Measurements from ENCODE around the gene CAMK2G.

The CAMK2G gene

DNA sequence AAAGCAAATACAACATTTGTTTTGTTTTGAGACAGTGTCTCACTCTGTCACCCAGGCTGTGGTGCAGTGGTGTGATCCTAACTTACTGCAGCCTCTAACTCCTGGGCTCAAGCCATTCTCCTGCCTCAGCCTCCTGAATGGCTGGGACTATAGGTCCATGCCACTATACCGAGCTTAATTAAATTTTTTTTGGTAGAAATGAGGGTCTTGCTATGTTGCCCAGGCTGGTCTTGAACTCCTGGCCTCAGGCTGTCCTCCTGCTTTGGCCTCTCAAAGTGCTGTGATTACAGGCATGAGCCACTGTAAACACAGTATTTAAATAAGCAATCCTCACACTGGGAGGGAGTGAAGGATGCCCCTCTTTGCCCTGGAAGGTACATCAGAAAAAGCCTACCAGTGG lies 4.0 kb upstream of the CAMK2G start:
- DNase-seq, result no peak

DNA sequence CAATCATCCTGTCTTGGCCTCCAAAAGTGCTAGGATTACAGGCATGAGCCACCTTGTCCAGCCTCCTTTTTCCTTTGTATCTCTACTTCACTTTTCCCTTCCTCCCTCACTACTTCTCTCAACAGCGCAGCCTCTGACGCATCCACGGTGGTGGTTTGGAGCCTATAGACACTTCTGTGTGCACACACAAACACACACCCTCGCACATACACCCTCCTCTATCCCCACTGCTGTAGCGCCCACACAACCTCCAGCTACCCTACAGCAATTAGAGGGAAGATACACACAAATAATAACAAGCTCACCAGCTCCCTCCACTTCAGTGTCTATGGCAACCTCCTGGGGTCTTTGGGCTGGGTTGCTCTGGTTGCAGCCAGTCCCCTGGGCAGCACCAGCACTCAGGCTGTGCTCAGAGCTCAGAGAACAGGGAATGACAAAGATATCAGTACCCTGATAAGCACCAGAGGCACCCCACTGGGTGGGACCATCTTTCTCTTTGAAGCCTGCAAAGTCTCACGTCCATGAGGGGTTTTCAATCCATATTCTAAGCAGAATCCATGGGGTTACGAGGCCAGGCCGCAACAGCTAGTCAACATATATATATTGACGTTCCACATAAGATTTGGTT lies 3.3 kb upstream of the CAMK2G start:
- DNase-seq, result no peak

DNA sequence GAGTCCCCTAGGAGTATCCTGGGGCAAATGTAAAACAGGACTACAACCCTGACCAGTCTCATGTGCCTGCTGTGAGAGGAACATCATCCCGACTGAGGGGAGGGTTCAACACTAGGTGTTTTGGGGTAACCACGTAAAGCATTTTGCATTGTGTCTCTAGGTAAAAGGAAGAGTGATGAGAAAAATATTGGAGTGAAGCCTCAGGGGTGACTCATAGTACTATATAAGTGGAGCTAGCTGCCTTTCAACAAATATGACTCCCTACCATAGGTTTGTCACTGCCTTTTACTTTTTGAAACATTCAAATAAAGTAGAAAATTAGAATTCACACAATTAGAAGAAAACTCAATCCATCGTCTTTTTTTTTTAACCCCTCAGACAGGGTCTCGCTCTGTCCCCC lies 2.6 kb upstream of the CAMK2G start:
- no peak for DNase-seq

DNA sequence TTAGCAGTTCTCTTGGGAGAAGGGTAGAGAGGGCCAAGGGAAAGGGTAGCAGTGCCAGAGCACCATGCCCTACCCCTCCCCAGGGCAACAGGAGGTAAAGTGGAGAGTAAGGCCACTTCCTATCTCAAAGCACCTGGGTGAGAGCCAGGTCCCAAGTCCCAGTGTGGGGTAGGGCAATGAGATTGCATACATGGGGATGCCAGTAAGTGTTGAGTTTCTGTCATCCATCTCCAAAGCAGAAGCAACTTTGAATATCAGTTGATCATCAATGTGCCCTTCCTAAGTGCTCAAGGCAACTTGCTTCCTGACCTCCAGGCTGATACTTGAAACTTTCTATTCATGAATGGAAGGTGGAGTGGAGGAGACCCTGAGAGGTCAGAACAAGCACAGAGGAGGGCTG lies 2.2 kb upstream of the CAMK2G start:
- DNase-seq, result no peak

DNA sequence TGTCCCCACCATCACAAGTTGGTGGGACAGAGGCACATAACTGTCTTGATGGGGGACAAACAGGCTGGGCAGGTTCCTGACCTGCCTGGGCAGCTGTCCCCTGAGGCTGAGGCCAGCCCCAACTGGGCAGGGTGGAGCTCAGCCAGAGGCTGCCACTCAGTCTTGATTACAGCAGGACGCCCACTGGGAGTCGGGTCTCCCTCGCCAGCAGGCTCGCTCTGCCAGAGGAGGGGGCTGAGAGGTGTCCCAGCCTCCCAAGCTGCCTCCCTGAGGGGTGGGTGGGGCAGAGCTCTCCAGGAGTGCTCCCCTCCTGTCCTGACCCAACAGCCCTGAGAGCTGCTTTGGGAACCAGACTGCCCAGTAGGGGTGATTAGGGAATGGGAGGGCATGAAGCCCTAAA lies 1.8 kb upstream of the CAMK2G start:
- DNase-seq, result no peak

DNA sequence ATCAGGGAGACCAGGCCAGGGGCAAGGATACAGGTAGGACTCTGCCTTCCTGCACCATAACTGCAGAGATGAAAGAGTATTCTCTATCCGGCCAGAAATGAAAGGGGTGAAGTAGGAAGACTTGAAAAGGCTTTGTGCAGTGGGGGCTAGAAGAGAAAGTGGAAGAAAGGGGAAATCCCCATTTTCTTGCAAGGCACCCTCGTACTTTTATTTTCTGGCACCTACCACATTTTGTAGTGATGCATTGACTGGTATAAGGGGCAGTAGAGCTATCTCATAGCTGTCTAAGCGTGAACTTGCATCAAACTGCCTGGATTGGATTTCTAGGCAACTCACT lies 752 bp upstream of the CAMK2G start:
- no peak for DNase-seq

DNA sequence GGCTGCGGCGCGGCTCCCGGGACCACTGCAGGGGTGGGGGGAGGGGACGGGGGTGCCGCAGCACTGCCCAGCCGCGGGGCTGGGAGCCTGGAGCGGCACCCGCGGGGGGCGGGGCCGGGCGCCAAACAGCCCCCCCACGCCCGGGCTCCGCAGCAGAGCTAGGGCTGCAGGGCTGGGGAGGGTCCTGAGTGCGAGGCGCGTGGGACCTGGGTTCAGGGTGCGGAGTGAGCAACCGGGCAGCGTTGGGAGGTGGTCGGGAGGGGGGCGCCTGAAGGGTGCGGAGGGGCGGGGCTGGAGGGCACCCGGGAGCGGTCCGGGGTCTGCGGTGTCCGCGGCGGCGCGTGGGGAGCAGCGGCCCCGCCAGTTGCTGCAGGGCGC lies 528 bp downstream of the CAMK2G start:
- DNase-seq, result no peak

DNA sequence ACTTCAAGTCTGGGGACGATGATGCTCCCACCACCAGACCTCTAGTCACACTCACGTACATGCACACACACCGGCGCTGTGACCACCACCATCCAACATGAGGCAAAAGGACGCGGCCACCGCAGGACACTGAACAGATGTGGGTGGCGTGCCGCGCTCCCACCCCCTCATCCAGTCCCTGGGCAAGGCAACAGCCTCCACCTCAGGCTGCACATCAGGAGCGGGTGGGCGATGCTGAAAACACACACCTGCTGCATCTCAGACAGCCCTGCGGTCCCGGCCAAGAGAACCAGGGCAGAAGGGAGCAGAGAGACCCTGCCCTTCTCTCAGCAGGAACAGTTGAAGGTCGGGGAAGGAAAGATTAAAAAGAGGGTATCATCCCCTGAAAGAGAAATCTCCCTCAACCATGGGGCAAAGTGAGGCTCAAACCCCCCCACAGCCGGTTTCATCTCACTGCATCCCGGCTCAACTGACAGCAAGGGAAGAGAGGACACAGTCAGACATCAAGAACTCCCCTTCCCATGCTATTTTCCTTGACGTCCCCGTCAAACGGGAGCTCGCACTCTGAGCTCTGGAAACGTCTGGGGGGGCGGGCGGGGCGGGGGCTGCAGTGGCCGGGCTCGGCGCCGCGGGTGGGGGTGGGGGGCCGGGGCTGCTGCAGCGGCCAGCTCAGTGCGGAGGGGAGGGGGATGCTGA lies 1.1 kb downstream of the CAMK2G start:
- DNase-seq, result no peak

DNA sequence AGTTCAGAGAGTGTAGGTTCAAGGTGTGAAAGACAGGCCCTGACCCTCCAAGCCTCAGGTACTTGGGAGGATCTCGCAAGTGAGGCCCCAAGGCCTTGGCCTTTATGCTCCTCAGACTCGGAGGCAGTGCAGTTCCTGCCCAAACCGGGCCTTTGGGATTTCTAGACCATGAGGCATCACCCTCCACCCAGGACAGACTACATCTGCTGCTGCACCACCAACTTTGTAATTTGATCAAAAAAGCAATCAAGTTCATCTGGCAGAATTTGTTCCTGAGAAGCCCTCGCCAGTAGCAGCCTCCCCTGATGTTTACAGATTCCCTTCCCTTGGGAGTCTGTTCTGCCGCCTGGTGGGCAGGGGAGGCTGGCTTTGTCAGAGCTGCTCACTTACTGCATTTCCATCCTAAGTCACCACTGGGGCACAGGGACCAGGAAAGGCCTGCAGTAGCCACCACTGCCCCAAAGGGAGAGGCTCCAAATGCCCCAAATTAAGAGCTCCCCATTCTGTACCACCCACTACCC lies 2.1 kb downstream of the CAMK2G start:
- DNase-seq, result no peak

DNA sequence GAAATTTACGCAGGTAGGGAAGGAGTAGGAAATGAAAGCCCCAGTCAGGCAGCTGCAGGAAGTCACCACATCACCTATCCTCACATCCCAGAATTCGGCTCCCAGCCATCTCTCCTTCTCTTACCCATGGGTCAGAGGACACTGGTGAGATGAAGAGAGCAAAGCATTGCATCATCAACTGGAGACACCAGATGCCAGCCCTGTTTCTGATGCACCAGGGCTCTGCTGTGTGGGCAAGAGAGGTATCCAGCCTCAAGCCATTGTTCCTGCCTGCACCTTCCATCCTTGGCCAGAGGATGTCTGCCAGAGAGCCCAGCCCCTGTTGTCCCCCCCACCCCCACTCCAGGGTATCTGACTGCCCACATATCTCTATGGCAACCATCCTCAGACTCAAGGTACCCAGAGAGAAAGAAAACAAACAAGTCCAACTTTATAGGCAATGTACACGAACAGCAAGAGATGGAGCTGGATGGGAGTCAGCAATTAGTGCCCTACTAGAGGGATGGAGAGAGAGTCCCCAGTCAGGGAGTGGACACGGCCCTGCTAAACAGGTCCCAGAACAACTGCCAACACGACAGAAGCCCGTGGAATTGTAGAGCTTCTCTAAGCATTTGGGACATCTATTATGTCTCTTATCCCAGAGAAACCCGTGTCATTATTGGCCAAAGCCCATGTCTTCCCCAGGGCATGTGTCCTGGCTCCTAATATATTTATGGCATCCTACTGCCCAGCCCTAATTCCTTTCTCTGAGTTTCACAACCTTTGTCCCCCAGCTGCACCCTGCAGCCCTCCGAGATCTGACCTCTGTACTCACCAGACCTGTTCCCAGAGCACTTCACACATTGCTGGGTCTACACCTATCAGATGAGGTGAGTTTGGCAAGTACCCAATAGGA lies 2.8 kb downstream of the CAMK2G start:
- DNase-seq, result no peak

DNA sequence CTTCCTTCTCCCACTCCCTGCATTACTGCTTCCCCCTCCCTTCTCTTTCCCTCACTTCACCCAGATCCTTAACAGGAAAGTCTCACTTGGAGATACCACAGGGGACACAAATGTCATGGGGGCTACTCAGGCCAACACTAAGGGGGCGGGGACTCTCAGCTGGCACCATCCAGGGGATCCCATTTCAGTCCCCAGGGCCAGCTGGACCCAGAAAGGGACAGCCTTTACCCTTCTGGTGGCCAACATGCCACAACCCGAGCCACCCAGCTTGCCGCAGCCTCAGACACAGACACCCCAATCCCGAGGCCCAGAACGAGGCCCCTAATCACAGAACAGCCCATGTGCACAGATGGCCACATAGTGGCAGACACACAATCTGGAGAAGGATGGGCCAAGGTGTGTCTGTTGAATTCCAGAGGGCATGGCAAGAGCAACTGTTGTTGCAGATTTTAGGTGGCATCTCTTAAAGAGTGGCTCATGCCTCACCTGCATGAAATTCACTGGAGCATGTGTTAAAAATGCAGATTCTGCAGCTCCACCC lies 5.6 kb downstream of the CAMK2G start:
- DNase-seq, result no peak

DNA sequence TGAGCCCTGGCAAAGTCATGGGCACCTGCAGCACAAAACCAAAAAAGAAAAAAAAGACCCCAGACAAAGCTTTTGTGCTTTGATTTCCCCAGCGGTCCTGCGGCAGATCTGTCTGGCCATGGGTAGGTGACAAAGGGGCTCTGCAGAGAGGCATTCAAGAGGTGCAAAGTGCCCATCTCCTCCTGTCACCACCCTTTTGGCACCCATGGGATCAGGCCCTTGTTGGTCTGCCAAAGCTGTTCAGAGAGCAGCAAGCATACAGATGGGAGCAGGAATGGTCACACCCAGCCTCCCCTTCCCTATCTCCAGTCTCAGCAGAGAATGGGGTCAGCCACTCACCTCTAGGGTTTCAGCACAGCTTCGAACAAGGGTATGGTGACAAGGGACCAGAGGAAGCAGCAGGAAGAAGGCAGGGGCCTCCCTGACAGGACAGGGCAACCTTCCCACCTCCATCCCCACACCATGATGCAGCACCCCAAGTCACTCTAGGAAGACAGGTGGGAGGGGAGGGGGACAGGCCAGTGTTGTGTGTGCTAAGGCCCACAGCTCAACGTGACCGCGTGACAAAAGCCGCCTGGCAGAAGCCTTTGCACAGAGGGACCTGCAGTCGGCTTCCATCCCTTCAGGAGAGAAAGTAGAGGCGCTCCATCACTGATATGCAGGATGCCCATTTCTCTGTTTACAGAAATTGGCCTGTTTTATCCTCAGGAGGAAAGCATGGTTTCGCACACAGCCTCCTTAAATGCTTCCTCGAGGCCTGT lies 6.3 kb downstream of the CAMK2G start:
- DNase-seq, result no peak

DNA sequence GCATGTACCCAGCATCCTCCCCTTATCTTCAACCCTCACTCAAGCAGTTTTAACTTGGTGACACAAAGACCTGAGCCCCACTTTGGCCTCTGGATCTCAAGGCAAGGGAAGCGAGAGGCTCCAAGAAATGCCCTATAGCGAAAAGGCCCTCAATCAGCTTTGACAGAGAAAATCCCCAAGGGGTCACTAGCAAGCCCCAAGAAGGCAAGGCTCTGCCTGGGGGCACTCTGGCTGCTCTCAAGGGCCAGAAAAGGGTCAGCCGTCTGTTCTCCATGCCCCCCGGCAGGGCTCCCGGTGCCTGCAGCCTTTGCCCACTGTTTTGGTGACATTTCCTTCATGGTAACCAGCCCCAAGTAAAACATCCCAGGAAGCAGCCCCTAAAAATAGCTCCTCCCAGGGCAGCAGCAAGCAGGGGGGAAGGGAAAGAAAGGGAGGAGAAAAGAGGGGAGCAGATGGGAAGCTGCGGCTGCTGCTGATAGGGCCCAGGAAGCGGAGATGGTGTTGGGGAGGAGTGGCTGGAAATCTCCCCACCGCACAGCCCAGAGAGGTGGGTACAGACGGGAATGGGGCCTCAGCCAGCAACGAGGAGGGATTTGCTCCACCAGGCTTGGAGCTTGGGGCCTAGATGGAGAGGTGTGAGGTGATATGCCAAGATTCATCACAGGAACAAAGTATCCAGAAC lies 7.1 kb downstream of the CAMK2G start:
- DNase-seq, result no peak

DNA sequence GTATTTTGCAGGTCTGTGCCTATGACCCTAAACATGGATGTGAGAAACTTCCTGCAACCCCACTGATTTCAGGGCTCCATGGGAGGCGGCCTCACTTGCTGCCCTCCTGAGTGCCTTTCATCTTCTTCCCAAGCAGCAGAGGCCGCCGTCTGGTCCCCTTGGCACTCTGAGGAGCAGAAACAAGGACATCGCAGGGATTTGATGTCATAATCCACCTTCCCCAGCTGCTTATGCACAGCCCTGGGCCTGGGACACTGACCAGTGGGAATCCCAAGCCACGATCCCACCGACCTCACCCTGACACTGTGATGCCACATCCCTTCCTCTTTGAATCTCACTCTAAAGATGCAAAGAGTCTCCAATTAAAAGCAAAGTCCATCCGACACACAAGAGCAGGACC lies 7.7 kb downstream of the CAMK2G start:
- DNase-seq, result no peak

DNA sequence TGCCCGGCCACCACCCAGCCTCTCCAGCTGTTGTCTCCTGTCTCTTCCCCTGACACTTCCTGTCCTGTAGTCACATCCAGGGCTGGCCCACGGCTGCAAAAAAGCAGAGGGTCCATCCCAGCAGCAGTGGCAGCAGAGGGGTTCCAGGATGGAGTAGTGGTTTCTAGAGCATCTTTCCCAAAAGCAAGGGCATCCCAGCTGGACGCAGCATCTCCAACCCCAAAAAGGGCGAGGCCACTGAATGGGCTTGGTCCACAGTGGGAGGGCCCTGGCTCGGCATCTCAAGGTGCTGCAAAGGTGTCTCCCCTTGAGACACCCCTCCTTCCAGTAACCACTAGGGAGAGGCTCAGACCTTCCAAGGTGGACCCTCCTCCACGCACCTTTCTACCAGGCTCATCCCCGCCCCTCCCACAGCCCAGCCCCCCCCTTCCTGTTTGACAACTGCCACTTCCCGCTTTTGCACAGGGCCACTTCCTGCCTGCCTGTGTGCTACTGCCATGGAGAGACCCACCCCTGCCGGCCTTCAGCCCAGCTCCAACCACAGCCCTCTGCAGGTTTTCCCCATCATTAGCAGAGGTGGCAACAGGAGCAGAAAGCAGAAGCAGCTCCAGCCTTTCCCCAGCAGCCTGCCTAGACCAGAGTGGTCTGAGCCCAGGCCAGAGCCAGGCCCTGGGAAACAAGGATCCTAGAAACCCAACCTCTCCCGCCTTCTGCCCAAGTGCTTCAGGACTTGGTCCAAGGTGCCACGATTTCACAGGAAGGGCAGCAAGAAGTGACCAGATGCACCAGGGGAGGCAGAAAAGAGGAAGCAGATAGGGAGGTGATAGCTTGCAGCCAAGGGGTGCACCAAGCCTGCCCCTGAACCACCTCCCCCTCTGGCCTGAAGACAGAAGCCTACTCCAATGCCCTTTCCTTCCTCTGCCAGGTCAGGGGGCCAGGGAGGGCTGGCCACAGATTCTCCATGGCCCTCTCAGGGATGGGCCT lies 8.6 kb downstream of the CAMK2G start:
- DNase-seq, result no peak

DNA sequence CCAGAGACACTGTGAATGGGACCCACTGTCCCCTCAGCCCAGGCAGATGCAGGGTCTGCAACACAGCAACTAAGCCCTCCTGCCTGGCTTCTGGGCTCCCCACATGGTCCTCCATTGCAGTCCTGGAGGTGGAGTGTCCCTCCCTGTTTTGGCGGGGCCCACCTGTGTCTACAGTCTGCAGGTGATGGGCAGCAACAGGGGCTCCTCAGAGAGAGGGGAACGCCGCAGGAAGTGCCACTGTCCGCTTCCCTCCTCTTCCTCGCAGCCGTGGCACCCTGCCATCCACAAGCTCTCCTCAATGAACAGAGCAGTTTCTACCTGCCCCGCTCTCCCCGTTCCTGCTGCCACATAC lies 9.3 kb downstream of the CAMK2G start:
- no peak for DNase-seq

DNA sequence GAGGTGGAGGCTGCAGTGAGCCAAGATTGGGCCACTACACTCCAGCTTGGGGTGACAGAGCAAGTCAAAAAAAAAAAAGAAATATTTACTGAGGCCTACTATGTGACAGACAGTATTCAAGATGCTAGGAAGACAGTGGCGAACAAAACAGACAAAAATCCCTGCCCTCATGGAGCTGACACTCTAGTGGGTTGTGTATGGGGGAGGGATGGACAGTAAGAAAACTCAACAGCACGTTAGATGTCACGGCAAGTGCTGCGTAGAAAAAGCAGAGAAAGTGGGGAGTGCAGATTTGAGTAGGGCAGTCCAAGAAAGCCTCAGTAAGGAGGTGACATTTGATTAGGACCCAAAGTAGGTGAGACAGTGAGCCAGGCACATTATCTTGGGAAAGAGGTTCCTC lies 10.1 kb downstream of the CAMK2G start:
- no peak for DNase-seq

DNA sequence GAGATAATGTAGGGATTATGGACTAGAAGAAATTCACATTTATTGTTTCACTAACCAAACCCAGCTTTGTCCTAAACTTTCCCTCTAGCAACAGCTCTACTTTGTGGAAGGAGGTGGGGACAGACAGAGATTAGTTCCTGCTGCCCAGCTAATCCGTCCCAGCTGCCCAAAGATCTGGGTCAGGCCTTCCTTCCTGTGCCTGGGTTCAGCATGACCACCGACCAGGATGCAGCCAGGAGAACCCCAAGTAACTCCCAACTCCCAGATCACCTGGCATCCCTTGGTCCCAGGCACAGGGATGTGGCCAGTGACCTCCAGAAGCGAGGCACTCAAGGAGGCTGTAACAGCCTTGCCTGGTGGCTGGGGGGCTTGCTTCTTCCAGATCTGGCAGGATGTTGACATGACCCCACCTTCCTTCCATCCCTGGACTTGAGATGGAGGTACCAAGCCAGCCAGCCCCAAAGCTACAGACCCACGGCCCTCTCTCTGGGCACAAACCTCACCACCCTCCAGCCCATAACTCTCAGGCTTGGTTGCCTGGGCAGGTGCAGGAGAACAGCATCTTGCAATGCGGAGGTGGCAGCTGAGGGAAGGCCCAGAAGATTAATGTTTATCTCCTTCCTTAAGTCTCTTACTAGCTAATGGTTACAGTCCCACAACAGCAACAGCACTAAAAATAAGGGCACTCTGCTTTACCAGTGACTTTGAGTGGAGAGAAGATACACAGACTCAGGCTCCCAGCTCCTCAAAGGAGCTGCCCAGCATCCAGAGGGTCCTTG lies 11.1 kb downstream of the CAMK2G start:
- no peak for DNase-seq

DNA sequence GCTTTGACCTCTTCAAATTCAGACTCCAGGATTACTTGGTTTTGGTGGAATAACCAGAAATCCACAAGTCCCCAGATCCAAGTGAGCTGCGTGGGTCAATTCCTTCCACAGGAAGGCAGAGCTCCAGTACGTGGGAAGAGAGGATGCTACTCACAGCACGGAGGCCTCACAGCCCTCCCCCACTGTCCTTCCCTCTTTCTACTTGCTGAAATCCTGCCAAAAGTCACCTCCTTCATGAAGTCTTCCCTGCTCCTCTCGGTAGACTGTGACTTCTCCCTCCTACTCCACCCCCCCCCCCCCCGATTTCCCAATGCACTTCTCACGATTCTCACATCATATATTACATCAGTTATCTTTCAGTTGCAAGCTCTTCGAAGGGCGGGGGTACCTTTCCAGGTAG lies 12.3 kb downstream of the CAMK2G start:
- no peak for DNase-seq

DNA sequence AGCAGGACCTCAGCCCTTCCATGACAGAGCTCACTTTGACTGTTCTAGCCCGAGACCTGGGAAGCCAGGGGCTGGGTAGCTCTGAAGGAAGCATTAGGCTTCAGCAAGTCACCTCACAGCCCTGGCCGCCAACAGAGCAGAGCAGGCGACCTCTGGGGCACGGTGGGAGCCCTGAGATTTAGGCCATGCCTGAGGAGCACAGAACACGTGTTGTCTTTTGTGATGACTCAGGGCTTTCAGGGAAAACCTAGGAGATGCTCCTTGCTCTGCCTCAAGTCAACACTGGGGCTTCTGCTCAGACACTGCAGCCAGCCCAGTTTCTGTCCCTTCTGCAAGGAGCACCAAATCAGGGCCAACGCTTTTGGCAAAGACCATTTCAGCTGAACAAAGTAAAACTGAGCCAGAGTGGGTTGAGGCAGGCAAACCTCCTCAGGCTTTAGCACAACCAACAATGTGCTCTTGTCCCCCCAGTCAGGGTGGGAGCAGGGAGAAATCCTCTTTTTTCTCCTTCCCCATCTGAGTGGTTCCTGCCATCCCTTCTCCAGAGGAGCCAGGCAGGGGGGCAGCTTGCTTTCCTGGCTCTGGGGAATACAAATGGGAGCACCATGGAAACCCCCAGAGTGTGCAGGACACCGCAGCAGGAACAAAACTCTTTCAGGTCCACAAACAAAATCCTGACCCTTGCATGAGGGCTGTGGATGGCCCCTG lies 14.4 kb downstream of the CAMK2G start:
- no peak for DNase-seq

Data from T1000 (cell line).